Skeletal muscle tissue (tissue), 4 donors: ENCODE measurements around the gene NAV2. TPM values are rescaled to one million over a fixed set of nuclear protein-coding genes. Genes with fewer than 3 reads are reported as not detected.

ENCODE experiments used
- H3K27ac ChIP-seq: one replicate; pipeline ENCODE4 v1.7.0; 2013; ENCODE audit warnings: mild to moderate bottlenecking, low read depth, low read length, inconsistent platforms
- H3K27me3 ChIP-seq, 3 donors: one replicate each; pipeline ENCODE4 v1.7.0; 2013; ENCODE audit warnings: low read length in 3 of 3; ENCODE audit not compliant: control insufficient read depth in 3 of 3, insufficient read depth in 3 of 3
- H3K36me3 ChIP-seq, 3 donors: one replicate each; pipeline ENCODE4 v1.7.0; 2013; ENCODE audit warnings: low read length in 3 of 3; ENCODE audit not compliant: control insufficient read depth in 3 of 3, insufficient read depth in 3 of 3
- H3K4me1 ChIP-seq, 3 donors: one replicate each; pipeline ENCODE4 v1.7.0; 2013; ENCODE audit warnings: low read length in 3 of 3, mild to moderate bottlenecking in 3 of 3; ENCODE audit not compliant: control insufficient read depth in 3 of 3, insufficient read depth in 3 of 3
- H3K4me3 ChIP-seq, 3 donors: one replicate each; pipeline ENCODE4 v1.7.0; 2013; ENCODE audit warnings: low read length in 3 of 3
- H3K9ac ChIP-seq, 3 donors: one replicate each; pipeline ENCODE4 v1.7.0; 2013; ENCODE audit warnings: low read length in 3 of 3, mild to moderate bottlenecking in 3 of 3, moderate library complexity in 2 of 3, low read depth in 1 of 3
- H3K9me3 ChIP-seq, 3 donors: one replicate each; pipeline ENCODE4 v1.7.0; 2013; ENCODE audit warnings: low read length in 3 of 3; ENCODE audit not compliant: control insufficient read depth in 3 of 3
- total RNA-seq: library from RNA; depleted of rRNA; stranded (reverse); fragments of >200 nt; gene quantifications from one replicate; pipeline ENCODE4 v1.2.3, GENCODE V29; 2014
- donor health status: Osteomylitis.

The NAV2 gene
- total RNA-seq, 1 donor from 2014 or later: 43.3 TPM

DNA sequence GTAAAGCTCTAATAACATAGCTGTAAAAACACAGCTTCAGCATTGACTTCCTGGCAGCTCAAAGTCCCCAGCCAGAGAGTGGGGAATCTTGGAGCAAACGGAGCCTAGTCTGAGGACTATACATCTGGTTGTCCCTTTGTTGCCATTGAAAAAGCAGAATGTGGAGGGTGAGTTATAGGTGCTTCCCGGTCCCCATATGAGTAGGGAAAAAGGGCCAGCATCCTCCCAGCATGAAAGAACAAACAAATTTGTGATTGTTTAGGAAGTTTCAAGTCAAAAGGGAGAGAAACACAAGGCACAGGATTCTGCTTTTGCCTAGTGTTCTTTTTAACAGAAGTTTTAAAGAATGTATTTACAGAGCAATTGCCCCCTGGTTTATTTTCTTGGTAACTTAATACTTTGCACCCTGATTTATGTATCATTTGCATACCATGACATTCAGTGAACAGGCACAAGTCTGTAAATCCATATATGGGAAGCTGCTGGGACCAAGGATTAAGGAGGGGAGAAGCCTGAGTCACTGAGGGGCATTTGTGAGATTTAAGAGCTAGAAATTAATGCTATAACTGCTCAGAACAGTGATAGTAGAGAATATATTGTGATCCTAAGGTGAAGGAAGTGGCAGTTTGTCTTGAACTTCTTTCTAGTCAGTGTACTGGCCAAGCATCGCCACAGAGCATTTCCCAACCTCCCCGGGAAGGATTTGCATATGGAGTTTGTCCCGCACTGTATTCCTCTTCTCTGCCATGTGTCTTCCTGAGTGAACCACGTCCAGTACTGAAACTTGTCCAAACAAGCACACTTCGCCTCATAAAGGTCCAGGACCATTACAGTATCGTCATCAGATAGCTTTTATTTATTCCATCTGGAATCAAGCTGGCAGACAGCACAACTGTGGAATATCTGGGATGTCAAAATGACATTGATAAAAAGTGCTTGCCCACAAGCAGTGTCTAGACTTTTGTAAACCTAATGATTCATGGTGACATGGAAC, 344.6 kb downstream of the NAV2 start:
- H3K4me1 ChIP-seq: peaks cover 21 to 36% (median 21%) of the 10 kb centered on the region in 3 donors
- H3K9ac ChIP-seq: no peak overlapping the region
- H3K9me3 ChIP-seq: no peaks in the 10 kb centered on the region
- H3K4me3 ChIP-seq: no peak overlapping the region
- no peaks in the 10 kb centered on the region for H3K27me3 ChIP-seq
- no peak overlapping the region for H3K27ac ChIP-seq
- H3K36me3 ChIP-seq: peaks cover 0 to 6% (median 0%) of the 10 kb centered on the region in 3 donors

DNA sequence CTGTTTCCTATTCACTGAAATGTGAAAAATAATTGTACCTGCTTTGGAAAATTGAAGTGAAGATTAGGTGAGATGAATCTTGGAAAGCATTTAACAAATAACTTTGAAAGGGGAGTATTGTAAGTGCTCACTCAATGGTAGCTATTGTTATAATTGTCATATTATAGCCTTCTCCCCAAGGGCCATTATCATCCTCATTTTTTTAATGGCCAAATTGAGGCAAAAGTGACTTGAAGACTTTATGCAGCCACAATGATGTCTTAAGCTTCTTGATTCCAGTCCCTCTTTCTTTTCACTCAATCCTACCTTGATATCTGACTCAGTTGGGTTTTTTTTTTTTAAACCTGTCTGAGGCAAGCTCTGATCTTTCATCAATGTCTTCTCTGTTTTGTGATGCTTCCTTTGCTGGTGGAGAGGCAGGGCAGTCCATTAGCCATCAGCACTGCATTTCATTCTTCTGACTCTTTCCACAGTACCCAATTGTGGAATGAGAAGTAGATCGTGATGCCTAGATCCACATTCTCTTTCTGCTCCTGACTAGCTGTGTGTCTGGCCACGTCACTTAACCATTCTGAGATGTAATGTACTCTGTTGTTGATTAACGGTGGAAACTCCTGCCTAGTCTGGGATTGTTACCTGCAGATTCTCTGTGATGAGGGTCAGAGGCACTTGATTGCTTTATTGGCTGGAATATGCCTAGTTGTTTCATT, 346.3 kb downstream of the NAV2 start:
- H3K4me1 ChIP-seq: peaks cover 21 to 36% (median 21%) of the 10 kb centered on the region in 3 donors
- peaks cover 0 to 6% (median 0%) of the 10 kb centered on the region in 3 donors for H3K36me3 ChIP-seq
- H3K27ac ChIP-seq: no peak overlapping the region

DNA sequence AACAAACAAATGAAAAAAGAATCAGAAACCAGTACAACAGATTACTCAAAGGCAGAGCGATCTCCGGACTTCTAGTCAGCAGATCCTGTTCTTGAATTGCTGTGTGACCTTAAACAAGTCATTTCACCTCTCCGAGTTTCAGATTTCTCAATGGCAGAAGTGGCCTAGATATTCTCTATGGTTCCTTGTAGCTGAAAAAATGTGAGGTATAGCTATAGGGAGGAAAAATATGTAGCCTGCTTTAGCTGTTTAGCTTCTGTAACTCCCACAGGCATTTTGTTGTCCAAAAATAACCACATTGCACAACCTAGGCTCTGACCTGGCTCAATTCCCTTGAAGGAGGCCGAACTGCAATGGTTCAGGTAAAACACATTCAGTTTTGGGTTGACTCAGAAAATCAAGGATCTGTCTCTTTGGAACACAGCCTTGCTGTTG, 347.0 kb downstream of the NAV2 start:
- Histone ChIP-seq H3K4me1 (peaks cover 21 to 36% (median 21%) of the 10 kb centered on the region in 3 donors), H3K36me3 (peaks cover 0 to 6% (median 0%) of the 10 kb centered on the region in 3 donors), H3K27me3 (no peaks in the 10 kb centered on the region), H3K9me3 (no peaks in the 10 kb centered on the region), H3K9ac (no peak overlapping the region), H3K27ac (no peak overlapping the region), H3K4me3 (no peak overlapping the region)

More for the DNA sequence above, 346.3 kb downstream of the NAV2 start:
- Histone ChIP-seq H3K27me3 (no peaks in the 10 kb centered on the region), H3K9ac (no peak overlapping the region), H3K9me3 (no peaks in the 10 kb centered on the region), H3K4me3 (no peak overlapping the region)

DNA sequence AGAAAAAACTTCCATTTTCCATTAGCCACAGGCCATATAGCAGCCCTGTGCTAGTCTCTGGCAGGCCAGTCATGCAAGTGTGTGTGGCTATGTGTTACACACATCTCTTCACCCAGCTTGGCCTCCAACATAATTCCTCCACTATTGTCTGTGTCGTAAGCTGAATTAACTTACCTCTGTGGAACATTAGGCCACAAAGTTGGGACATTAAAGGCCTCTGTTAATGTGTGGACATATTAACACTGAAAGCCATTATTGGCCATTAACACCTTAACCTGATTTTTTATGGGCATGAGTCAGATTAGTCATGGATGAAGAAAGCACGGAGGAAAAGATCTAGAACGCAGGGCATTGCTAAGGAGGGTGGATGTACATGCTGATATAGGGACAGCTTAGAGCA, 347.5 kb downstream of the NAV2 start:
- H3K9ac ChIP-seq: no peak overlapping the region
- H3K9me3 ChIP-seq: no peaks in the 10 kb centered on the region
- no peaks in the 10 kb centered on the region for H3K27me3 ChIP-seq
- H3K4me3 ChIP-seq: no peak overlapping the region
- H3K27ac ChIP-seq: no peak overlapping the region
- peaks cover 0 to 6% (median 0%) of the 10 kb centered on the region in 3 donors for H3K36me3 ChIP-seq
- peaks cover 18 to 36% (median 19%) of the 10 kb centered on the region in 3 donors for H3K4me1 ChIP-seq

DNA sequence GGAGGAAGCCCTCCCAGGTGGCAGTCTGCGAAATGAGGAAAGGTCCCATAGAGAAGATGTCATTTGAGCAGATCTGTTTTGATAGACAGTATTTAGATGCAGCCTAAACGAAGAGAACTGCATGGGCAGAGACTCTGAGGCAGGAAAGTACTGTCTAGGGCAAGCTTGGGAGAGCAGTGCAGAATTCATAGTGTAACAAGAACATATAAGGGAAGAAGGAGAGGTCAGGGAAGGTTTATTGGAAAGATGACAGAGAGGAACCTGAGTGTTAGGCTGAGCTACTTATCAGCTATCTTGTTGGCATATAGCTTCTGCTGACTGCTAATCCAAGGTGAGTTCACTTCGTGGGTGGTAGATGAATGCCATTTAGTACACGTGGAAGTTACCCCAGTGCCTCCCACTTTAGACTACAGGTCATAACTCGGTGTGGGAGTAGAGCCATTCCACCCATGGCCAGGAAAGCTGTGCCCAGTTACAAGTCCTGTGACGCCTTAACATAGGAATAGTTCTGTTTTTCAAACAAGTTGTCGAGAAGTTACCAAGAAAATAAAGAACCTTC, 348.1 kb downstream of the NAV2 start:
- Histone ChIP-seq H3K4me3 (no peak overlapping the region), H3K9ac (no peak overlapping the region), H3K36me3 (peaks cover 0 to 6% (median 0%) of the 10 kb centered on the region in 3 donors), H3K9me3 (no peaks in the 10 kb centered on the region), H3K27me3 (no peaks in the 10 kb centered on the region), H3K27ac (no peak overlapping the region), H3K4me1 (peaks cover 13 to 32% (median 14%) of the 10 kb centered on the region in 3 donors)

DNA sequence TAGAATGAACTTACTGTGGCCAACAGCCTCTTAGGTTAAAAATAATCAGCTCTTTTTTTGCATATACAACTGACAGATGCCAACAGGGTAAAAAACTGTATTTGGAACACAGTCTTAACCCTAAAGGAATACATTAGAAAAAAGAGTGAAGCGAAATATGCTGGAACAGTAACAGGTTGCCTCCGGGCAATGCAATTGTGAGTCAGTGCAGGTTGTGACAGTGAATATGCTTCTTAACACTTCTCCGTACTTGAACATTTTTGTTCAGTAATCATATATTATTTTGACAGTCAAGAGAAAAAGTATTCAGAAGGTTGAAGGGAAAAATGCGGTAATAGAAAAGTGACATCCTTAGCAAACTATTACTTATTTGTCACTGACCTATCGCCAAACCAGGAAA, 349.1 kb downstream of the NAV2 start:
- no peaks in the 10 kb centered on the region for H3K9me3 ChIP-seq
- no peak overlapping the region for H3K9ac ChIP-seq
- H3K27ac ChIP-seq: no peak overlapping the region
- H3K27me3 ChIP-seq: no peaks in the 10 kb centered on the region
- peaks cover 0 to 6% (median 0%) of the 10 kb centered on the region in 3 donors for H3K36me3 ChIP-seq
- H3K4me1 ChIP-seq: peaks cover 4 to 21% (median 5%) of the 10 kb centered on the region in 3 donors
- H3K4me3 ChIP-seq: no peak overlapping the region

DNA sequence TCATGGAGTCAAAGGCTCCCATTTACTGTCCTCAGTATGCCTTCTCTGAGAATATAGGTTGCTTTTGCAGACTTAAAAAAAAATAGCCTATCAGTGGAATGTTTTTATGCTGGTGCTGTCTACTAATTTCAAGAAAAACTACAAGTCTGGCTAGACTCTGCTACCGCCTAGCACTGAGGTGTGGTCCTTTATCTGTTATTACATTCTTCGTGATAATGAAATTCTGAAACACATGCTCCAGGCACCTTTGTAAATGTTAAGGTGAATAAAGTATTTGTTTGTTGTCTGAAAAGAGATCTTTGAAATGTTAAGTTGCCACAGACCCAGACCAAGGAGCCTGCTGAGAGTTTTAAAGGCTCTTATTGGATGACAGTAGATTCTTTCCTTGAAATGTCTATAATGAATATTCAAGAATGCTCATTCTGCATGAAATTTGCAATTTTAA, 352.3 kb downstream of the NAV2 start:
- Histone ChIP-seq H3K4me3 (no peak overlapping the region), H3K9ac (no peak overlapping the region), H3K27ac (no peak overlapping the region), H3K4me1 (peaks cover 3 to 9% (median 4%) of the 10 kb centered on the region in 3 donors), H3K27me3 (no peaks in the 10 kb centered on the region), H3K36me3 (peaks cover 2 to 17% (median 12%) of the 10 kb centered on the region in 3 donors), H3K9me3 (no peaks in the 10 kb centered on the region)

DNA sequence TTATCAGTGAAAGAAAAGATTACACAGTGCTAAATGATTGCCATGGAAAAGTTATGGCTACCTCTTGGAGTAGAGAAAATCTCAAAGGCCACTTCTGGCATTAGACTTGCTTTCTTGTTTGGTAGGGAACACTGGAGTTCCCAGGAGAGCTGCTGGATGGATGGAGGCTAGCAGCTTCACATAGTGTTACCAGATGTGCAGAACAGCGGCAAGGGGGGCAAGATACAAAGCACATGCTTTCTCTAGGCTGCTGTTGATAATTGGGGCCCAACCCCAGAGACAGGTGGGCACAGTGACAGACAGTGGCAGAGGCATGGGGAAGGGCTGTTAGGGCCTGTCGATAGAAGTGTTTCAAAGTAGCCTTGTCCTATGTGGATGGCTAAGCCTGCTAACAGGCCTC, 352.8 kb downstream of the NAV2 start:
- Histone ChIP-seq H3K4me3 (no peak overlapping the region), H3K27ac (no peak overlapping the region), H3K36me3 (peaks cover 2 to 15% (median 12%) of the 10 kb centered on the region in 3 donors), H3K9ac (no peak overlapping the region), H3K4me1 (peaks cover under 1 to 4% (median 4%) of the 10 kb centered on the region in 3 donors), H3K27me3 (no peaks in the 10 kb centered on the region), H3K9me3 (no peaks in the 10 kb centered on the region)

DNA sequence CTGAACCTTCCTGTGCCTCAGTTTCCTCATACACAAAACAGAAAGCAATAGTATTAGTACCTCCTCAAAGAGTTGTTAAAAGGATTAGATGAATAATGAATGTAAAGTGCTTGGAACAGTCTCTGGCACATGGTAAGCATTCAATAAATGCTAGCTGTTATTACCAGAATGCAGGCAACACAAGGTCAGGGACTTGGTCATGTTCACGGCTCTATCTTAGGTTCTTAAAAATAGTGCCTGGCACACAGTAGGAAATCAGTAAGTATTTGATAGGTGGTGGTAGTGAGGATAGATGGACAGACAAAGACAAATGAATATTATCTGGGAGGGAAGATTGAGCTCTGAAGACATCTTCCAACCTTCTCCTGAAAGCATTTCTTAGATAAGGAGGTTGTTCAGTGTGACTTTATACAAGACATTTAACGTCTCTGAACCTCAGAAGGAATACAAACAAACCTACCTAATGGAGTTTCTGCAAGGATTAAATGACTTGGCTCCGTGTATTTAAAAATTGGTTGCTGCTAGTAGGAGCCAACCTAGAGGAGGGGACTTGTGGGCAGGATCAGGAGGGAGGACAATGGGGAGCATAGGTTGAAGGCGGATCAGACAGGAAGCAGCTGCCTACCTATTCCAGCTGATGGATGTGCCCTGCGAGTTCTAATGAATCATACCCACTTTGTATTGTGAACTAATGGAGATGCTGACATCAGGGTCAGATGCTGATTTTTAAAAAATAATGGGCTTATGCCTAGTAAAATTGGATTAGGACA, 353.6 kb downstream of the NAV2 start:
- Histone ChIP-seq H3K4me3 (no peak overlapping the region), H3K9ac (no peak overlapping the region), H3K27me3 (no peaks in the 10 kb centered on the region), H3K4me1 (no peaks in the 10 kb centered on the region), H3K36me3 (peaks cover 2 to 13% (median 12%) of the 10 kb centered on the region in 3 donors), H3K27ac (no peak overlapping the region), H3K9me3 (no peaks in the 10 kb centered on the region)
